HCT116 (cell line): ENCODE measurements around the gene MAGOHB.

Experiments used
- EZH2 ChIP-seq: fragments of 200-600 bp; sonication (generic); IDR thresholded peaks from 2 replicates; pipeline ENCODE4 v1.6.1; 2017; ENCODE audit warnings: antibody characterized with exemption, mixed run types
- EZH2phosphoT487 ChIP-seq: fragments of 200-600 bp; IDR thresholded peaks from 2 replicates; pipeline ENCODE4 v1.6.1; 2018; ENCODE audit warnings: antibody characterized with exemption, borderline replicate concordance
- SIN3A ChIP-seq: IDR thresholded peaks from 2 replicates; pipeline ENCODE4 v1.6.1; 2012; ENCODE audit warnings: low read depth
- TF ChIP-seq, protein P1 (sequence below), 3 experiments: fragments of 200-600 bp in 1 of 3; sonication (generic) in 1 of 3; IDR thresholded peaks in 2 of 3; conservative IDR thresholded peaks in 1 of 3; 2 replicates each; pipeline ENCODE4 v1.5.1; 2012 to 2017; ENCODE audit warnings: low read depth in 2 of 3, low read length in 2 of 3, antibody characterized with exemption in 1 of 3, borderline replicate concordance in 1 of 3, control low read depth in 1 of 3, mild to moderate bottlenecking in 1 of 3, mixed read lengths in 1 of 3, mixed run types in 1 of 3, moderate library complexity in 1 of 3; ENCODE audit not compliant: insufficient read depth in 1 of 3
- TF ChIP-seq, protein P2 (sequence below): IDR thresholded peaks from 2 replicates; pipeline ENCODE4 v1.6.1; 2012; ENCODE audit warnings: low read depth

DNA sequence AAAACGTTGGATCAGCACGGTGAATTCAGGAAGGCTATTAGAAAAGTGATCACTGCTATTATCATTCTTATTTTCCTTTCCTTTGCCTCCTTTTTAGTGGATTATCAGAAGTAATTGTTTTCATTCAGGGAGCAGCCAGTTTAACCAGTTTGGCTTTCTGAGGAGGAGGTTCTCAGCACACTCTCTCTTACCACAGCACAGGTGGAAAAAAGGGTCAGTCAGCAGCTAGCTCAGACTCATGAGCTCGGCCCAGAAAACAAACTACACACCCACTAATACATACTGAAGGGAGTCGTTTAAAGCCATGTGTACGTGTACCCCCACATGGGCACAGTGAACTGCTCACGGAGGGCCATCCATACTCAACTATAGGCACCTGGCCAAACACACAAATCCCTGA, 23.2 kb upstream of the MAGOHB start:
- no peak for TF ChIP-seq EZH2phosphoT487
- TF ChIP-seq, protein P1, sequence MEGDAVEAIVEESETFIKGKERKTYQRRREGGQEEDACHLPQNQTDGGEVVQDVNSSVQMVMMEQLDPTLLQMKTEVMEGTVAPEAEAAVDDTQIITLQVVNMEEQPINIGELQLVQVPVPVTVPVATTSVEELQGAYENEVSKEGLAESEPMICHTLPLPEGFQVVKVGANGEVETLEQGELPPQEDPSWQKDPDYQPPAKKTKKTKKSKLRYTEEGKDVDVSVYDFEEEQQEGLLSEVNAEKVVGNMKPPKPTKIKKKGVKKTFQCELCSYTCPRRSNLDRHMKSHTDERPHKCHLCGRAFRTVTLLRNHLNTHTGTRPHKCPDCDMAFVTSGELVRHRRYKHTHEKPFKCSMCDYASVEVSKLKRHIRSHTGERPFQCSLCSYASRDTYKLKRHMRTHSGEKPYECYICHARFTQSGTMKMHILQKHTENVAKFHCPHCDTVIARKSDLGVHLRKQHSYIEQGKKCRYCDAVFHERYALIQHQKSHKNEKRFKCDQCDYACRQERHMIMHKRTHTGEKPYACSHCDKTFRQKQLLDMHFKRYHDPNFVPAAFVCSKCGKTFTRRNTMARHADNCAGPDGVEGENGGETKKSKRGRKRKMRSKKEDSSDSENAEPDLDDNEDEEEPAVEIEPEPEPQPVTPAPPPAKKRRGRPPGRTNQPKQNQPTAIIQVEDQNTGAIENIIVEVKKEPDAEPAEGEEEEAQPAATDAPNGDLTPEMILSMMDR (IDR thresholded peaks at IDR 0.05 in 2 of 3, conservative IDR thresholded peaks at IDR 0.05 in 1 of 3; ENCODE audit: borderline replicate concordance in 1 of 3, insufficient read depth in 1 of 3, low read depth in 2 of 3, low read length in 2 of 3): no peak
- no peak for TF ChIP-seq EZH2
- TF ChIP-seq, protein P2, sequence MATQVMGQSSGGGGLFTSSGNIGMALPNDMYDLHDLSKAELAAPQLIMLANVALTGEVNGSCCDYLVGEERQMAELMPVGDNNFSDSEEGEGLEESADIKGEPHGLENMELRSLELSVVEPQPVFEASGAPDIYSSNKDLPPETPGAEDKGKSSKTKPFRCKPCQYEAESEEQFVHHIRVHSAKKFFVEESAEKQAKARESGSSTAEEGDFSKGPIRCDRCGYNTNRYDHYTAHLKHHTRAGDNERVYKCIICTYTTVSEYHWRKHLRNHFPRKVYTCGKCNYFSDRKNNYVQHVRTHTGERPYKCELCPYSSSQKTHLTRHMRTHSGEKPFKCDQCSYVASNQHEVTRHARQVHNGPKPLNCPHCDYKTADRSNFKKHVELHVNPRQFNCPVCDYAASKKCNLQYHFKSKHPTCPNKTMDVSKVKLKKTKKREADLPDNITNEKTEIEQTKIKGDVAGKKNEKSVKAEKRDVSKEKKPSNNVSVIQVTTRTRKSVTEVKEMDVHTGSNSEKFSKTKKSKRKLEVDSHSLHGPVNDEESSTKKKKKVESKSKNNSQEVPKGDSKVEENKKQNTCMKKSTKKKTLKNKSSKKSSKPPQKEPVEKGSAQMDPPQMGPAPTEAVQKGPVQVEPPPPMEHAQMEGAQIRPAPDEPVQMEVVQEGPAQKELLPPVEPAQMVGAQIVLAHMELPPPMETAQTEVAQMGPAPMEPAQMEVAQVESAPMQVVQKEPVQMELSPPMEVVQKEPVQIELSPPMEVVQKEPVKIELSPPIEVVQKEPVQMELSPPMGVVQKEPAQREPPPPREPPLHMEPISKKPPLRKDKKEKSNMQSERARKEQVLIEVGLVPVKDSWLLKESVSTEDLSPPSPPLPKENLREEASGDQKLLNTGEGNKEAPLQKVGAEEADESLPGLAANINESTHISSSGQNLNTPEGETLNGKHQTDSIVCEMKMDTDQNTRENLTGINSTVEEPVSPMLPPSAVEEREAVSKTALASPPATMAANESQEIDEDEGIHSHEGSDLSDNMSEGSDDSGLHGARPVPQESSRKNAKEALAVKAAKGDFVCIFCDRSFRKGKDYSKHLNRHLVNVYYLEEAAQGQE: no peak
- TF ChIP-seq SIN3A: no peak
